HEK293T (cell line): ENCODE data around the gene CMTM4.

Experiments used
- FOXA1 ChIP-seq: fragments of 450-650 bp; IDR thresholded peaks from 2 replicates; pipeline ENCODE4 v1.6.1; 2016; ENCODE audit warnings: mild to moderate bottlenecking
- FOXK2 ChIP-seq: fragments of 450-650 bp; IDR thresholded peaks from 2 replicates; pipeline ENCODE4 v1.6.1; 2016; ENCODE audit warnings: mild to moderate bottlenecking
- FOXM1 ChIP-seq: fragments of 450-650 bp; IDR thresholded peaks from 2 replicates; pipeline ENCODE4 v1.6.1; 2017; ENCODE audit warnings: mild to moderate bottlenecking, borderline replicate concordance
- L3MBTL2 ChIP-seq: fragments of 450-650 bp; conservative IDR thresholded peaks from 2 replicates; pipeline ENCODE4 v1.6.1; 2016; ENCODE audit warnings: mild to moderate bottlenecking
- SP1 ChIP-seq: fragments of 450-650 bp; IDR thresholded peaks from 2 replicates; pipeline ENCODE4 v1.6.1; 2017
- SUZ12 ChIP-seq: fragments of 450-650 bp; IDR thresholded peaks from 2 replicates; pipeline ENCODE4 v1.6.1; 2016; ENCODE audit warnings: mild to moderate bottlenecking
- TARDBP ChIP-seq: fragments of 450-650 bp; IDR thresholded peaks from 2 replicates; pipeline ENCODE4 v1.6.1; 2016

- no peak for TF ChIP-seq FOXM1
- TF ChIP-seq FOXA1: no peak
- no peak for TF ChIP-seq L3MBTL2
- no peak for TF ChIP-seq SUZ12
- no peak for TF ChIP-seq TARDBP
- TF ChIP-seq SP1: no peak
- TF ChIP-seq FOXK2: no peak
These were observed 117.7 kb downstream of the CMTM4 start, which contains the start of gene CMTM2 for GRCh38 chr16:66578651-66579531.
